HG03378 (cell line): ENCODE measurements around the gene XRRA1.
"Not testable (repeated sequence)": the region's sequence is repeated elsewhere in the genome, so short reads cannot be mapped to it uniquely, and the experiment has no call there.

Experiments used
- ATAC-seq: cut with Tn5 transposase; IDR thresholded peaks from one replicate; pipeline ENCODE4 v1.9.1; 2021; ENCODE audit warnings: mild to moderate bottlenecking, moderate library complexity; ENCODE audit not compliant: unreplicated experiment

Gene XRRA1

GRCh38 chr11:74948898-74949752 is at the start of gene XRRA1, which contains the start of gene SPCS2:
XRRA1 (minus strand) TSS chr11:74949091; CDS start chr11:74940878, 8,213 bp downstream.
SPCS2 (plus strand) TSS chr11:74949266; CDS start chr11:74949286, 20 bp downstream.
- peak; percentile 83 for ATAC-seq

- no peak for ATAC-seq
These were observed 44.0 kb upstream of the XRRA1 start for GRCh38 chr11:74992852-74993251.

- no peak for ATAC-seq
These were observed 42.0 kb upstream of the XRRA1 start for GRCh38 chr11:74990941-74991340.

GRCh38 chr11:74990150-74990549 is 41.3 kb upstream of the XRRA1 start:
- not testable (repeated sequence) for ATAC-seq

- peak; percentile 3 for ATAC-seq
These were observed 40.4 kb upstream of the XRRA1 start for GRCh38 chr11:74989260-74989638.

GRCh38 chr11:74988541-74989259 is 39.8 kb upstream of the XRRA1 start, which contains the start of gene NEU3:
NEU3 (plus strand) TSS chr11:74988933; CDS start chr11:74989061, 128 bp downstream.
- ATAC-seq = peak; percentile 74

GRCh38 chr11:74984730-74985129 is 35.8 kb upstream of the XRRA1 start:
- no peak for ATAC-seq

- no peak for ATAC-seq
These were observed 35.2 kb upstream of the XRRA1 start for GRCh38 chr11:74984070-74984469.

GRCh38 chr11:74981888-74982287 is 33.0 kb upstream of the XRRA1 start:
- no peak for ATAC-seq

- ATAC-seq = no peak
These were observed 31.7 kb upstream of the XRRA1 start for GRCh38 chr11:74980634-74981033.

GRCh38 chr11:74978041-74978440 is 29.1 kb upstream of the XRRA1 start:
- ATAC-seq = no peak

- no peak for ATAC-seq
These were observed 22.5 kb upstream of the XRRA1 start for GRCh38 chr11:74971424-74971823.

GRCh38 chr11:74970852-74971395 is 22.0 kb upstream of the XRRA1 start:
- ATAC-seq = no peak

GRCh38 chr11:74966651-74967050 is 17.8 kb upstream of the XRRA1 start:
- no peak for ATAC-seq

GRCh38 chr11:74960128-74960527 is 11.2 kb upstream of the XRRA1 start:
- not testable (repeated sequence) for ATAC-seq

GRCh38 chr11:74957937-74958629 is 9.2 kb upstream of the XRRA1 start:
- ATAC-seq = no peak

- ATAC-seq = no peak
These were observed 7.6 kb upstream of the XRRA1 start for GRCh38 chr11:74956397-74957015.

- no peak for ATAC-seq
These were observed 5.3 kb upstream of the XRRA1 start for GRCh38 chr11:74954199-74954598.

GRCh38 chr11:74953451-74953850 is 4.6 kb upstream of the XRRA1 start:
- no peak for ATAC-seq

GRCh38 chr11:74952752-74953151 is 3.9 kb upstream of the XRRA1 start:
- no peak for ATAC-seq

GRCh38 chr11:74951226-74951625 is 2.3 kb upstream of the XRRA1 start:
- ATAC-seq = no peak
